Iris pigment epithelial cell (primary cell): ENCODE data around the gene ENKD1.
A peak's percentile ranks its signal among the peaks of the same experiment; 100 is the strongest.

Experiments
- DNase-seq: peaks from one replicate; pipeline ENCODE4 v3.0.0-alpha.2; 2011; ENCODE audit warnings: low read depth

ENKD1 gene

DNA sequence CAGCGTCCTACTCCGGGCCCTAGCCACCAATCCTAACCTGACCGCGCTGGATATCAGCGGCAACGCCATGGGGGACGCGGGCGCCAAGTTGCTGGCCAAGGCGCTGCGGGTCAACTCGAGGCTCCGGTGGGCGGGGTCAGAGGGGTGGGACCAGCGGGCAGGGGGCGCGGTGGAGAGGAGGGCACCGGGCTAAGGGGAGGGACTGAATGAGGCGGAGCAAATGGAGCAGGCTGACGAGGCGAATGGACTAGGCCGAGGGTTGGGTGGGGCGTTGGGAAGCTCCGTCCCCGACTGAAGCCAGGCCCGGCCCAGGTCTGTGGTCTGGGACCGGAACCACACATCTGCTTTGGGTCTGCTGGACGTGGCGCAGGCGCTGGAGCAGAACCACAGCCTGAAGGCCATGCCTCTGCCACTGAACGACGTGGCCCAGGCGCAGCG, 17.0 kb downstream of the ENKD1 start:
- DNase-seq, result no peak

DNA sequence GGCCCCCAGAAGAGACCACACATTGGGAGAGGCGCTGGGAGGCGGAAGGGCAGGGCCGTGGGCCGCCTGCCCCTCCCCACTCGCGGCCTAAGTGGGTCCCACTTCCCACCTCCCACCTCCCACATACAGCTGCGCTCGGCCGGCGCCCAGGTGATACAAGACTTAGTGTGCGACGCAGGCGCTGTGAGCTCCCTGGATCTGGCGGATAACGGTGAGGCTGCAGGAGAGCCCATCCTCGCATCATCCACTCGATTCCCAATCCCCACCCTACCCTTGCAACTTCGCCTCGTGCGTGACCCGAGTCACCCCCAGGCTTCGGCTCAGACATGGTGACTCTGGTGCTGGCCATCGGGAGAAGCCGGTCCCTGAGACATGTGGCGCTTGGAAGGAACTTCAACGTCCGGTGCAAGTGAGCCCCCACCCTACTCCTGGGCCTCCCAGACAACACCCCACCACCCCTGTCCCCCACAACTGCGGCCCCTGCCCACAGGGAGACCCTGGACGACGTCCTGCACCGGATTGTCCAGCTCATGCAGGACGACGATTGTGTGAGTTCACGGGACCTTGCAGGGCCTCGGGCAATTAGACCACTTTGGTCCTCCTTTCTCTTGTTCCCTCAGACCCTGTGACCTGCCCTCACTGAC, 17.7 kb downstream of the ENKD1 start:
- no peak for DNase-seq

DNA sequence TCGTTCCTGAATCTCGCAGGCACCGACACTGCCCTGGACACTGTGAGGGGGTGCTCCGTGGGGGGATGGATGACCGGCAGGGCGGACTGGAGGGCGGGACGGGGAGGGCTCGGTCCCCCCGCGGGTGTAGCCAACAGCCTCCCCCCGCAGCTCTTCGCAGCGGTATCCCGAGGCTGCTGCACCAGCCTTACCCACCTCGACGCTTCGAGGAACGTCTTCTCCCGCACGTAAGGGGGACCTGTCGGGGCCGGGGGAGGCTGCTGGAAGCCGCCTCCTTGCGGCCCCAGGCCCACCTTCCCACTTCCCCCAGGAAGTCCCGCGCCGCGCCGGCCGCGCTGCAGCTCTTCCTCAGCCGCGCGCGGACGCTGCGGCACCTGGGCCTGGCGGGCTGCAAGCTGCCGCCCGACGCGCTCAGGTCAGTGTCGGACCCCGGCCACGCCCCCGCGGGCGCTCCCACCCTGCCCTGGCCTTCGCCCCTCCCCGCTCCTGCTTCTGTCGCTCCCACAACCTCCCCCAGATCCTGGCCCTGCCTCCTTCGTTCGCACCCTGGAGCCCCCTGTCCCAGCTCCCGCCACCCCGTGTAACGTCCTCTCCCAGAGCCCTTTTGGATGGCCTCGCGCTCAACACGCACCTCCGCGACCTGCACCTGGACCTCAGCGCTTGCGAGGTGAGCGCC, 18.3 kb downstream of the ENKD1 start:
- DNase-seq, result no peak

DNA sequence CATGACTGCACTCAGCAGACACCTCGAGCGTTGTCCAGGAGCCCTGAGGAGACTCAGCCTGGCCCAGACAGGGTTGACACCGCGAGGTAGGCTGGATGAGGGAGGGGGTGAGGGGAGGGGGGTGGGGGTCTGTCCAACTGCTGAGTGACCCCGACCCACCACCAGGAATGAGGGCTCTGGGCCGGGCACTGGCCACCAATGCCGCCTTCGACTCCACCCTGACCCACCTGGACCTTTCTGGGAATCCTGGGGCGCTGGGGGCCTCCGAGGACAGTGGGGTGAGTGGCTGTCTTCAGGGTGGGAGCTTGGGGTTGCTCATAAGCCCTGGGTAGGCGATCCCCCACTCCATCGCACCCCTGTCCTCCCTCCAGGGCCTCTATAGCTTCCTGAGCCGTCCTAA, 18.9 kb downstream of the ENKD1 start:
- DNase-seq, result no peak

DNA sequence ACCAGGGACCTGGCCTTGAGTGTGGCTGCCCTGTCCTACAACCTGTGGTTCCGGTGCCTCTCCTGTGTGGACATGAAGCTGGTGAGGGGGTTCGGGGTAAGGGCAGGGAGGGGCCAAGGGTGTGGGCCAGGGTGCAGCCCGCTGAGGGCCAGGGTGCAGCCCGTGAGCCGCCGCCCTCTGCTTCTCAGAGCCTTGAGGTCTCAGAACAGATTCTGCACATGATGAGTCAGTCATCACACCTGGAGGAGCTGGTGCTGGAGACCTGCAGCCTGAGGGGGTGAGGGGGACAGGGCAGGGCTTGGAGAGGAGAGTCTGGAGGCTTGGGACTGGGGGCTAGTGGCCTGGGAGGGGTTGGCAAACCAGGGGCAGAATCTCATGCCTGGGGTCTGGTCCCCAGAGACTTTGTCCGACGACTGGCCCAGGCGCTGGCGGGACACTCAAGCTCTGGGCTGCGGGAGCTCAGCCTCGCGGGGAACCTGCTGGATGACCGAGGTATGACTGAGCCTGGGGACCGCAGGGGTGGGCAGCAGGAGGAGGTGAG, 19.4 kb downstream of the ENKD1 start:
- no peak for DNase-seq

DNA sequence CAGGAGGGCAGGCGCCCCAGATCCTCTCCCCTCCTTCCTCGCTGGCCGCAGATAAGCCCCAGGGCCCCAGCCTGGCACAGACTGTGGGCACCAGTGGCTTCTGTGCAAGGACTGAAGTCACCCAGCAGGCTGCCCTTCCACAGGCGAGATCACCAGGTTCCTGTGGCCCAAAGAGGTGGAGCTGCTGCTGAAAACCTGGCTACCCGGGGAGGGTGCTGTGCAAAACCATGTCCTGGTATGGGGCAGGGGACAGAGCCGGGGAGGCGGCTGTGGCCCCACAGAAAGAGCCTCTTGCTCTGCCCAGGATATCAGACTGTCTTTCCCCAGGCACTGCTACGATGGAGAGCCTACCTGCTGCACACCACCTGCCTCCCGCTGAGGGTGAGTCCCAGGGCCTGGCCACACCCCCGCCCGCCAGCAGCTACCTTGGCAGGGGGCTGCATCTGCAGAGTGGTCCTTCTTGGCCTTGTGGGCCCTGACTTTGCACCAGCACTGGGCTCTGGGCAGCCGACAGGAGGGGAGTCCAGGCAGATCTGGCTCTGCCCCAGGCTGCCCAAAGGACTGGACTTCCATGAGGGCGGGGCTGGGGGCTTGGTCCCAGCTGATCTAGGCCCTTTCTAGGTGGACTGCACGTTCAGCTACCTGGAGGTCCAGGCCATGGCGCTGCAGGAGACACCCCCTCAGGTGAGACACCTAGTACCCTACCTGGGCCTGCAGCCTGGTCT, 21.0 kb downstream of the ENKD1 start:
- no peak for DNase-seq

DNA sequence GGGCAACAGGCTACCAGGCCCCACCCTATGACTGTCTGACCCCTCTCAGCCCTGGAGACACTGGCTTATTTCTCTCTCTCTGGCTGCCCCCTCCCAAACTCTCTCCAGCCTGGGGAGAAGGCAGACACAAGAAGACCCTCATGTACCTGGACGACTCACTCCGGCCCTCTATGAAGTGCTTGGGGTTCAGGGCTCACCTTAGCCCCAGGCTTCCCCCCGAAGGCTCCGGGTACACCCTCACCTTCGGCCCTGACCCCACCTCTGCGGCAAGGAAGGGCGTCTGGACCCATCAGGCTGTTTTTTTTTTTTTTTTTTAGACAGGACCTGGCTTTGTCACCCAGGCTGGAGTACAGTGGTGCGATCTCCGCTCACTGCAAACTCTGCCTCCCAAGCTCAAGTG, 22.5 kb downstream of the ENKD1 start:
- no peak for DNase-seq

DNA sequence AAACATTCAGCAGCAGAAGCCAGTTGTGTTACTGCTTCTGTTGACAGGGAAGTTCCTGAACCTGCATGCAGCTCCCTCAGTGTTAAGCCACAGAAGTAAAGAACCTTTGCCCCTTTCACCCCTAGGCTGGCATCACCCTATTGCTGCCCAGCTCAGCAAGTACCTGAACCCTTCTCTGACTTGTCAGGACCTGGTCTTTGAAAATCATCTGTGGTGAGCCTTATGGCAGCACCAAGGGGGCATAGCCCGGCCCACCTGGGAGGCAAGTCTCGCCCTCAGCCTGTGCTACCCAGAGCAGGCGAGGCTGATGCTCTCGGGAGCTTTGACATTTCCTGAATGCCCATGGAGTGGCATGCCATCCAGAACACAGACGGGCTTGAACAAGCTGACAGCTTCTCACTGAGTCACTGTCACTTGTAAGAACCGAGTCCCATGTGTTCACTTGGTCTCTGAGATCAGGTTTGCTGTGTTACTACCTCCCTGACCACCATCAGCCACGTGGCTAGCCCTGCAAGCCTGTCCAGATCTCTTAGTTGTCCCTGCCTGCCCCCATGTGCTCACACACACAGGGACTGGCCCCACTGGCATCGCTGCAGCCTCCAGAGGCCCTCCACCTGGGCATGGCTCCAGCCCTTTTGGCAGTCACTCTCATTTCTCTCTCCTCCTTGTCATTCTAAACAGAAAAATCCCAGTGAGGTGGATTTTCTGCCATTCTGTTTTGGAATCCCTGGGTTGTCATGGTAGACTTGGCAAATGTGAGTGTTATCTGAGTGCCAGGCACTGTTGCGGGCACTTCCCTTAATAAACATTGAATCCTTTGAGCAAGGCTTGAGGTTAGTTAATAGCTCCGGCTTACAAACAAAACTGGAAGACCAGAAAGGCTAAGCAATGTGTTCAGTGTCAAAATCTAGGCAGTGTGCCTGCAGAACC, 24.5 kb downstream of the ENKD1 start:
- DNase-seq, result no peak

DNA sequence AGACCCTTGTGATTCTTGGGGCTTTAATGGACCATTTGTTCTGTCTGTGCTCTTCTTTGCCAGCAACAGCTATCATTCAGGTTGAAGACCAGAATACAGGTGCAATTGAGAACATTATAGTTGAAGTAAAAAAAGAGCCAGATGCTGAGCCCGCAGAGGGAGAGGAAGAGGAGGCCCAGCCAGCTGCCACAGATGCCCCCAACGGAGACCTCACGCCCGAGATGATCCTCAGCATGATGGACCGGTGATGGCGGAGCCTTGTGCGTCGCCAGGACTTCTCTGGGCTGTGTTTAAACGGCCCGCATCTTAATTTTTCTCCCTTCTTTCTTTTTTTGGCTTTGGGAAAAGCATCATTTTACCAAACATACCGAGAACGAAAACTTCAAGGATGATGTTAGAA, 28.9 kb downstream of the ENKD1 start:
- DNase-seq, result no peak

DNA sequence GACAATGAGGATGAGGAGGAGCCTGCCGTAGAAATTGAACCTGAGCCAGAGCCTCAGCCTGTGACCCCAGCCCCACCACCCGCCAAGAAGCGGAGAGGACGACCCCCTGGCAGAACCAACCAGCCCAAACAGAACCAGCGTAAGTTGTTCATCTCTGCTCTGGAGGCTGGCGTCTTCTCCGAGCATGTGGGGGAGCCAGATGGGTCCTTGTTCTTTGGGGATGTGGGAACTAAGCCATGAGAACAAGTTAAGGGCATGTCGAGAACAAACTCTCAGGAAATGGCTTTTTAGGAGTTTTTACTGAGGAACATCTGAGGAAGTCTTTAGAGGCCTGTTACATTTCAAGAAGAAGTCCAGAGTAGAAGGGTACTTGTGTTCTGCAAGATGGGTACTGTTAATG, 29.8 kb downstream of the ENKD1 start:
- DNase-seq, result no peak

DNA sequence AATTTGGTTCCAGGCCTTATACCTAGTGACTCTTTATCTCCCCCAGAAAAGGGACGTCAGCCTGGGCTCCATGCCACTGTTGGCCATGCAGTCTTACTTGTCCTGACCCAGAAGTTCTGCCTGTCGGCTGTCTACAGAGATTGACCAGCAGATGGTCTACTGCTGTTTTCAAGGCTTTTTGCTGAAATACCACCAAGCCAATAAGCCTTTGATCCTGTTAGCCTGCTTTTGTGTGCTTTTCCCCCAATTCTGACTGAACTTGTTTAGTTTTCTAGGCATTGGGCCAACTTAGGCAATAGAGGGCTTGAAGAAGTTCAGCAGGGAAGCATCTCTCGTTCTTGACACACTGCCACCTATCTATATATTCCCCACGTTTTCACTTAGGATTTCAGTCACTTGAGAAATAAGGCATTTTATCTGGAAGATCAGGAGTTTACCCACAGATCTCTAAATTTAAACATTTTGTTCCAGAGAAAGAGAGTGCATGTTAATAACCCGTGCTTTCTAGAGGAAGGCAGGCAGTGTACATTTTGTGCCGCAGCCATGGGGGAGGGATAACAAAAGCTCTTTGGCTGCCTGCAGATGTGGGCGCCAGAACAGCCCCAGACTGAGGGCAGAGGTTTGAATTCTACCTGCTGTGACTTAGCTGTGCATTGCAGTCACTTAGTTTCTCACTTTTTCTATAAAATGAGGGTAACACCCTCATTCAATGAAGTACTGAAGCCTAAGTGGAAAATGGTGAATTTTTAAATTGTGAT, 34.0 kb downstream of the ENKD1 start:
- peak; percentile 90 for DNase-seq

DNA sequence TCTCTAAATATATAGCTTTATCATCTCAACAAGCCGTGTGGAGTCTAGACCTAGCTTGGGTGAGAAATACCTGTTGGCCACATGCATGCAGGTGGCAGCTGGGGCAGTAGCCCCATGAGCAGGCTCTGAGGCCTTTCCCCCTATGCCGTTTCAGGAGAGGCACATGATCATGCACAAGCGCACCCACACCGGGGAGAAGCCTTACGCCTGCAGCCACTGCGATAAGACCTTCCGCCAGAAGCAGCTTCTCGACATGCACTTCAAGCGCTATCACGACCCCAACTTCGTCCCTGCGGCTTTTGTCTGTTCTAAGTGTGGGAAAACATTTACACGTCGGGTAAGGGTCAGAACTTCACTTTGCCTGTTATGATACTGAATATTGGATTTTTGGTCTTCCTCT, 38.3 kb downstream of the ENKD1 start:
- DNase-seq, result no peak

DNA sequence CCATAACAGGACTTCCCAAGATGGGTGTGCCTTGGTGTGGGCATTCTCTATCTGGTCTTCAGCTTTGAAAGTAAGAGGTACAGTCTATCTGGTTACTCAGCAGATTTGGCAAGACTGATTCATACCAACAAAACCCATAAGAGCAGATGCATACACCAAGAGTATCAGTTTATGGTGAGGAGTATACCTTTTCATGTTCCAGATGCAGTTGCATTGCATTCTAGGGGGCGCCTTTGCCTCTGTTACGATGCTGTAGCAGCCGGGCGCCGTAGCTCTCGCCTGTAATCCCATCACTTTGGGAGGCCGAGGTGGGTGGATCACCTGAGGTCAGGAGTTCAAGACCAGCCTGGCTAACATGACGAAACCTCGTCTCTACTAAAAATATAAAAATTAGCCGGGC, 52.7 kb downstream of the ENKD1 start:
- DNase-seq, result no peak
